Activated T-helper 17 cell treated with anti-CD3 and anti-CD28 coated beads, Interleukin-2, amount 50 U/mL, for 72 hours (primary cell): Measurements from ENCODE around the gene TMEM242. TPM values are rescaled to one million over a fixed set of nuclear protein-coding genes. Genes with fewer than 3 reads are reported as not detected.
A peak's percentile ranks its signal among the peaks of the same experiment; 100 is the strongest.
"Not testable (repeated sequence)": the region's sequence is repeated elsewhere in the genome, so short reads cannot be mapped to it uniquely, and the experiment has no call there.

Experiments
- ATAC-seq: fragments of 150-1000 bp; cut with Tn5 transposase; replicated peaks from 2 replicates; pipeline ENCODE4 v1.10.0; 2021; ENCODE audit warnings: mild to moderate bottlenecking, moderate library complexity
- H3K27ac Mint-ChIP-seq: one replicate; pipeline ENCODE4 v1.8.0; 2022; ENCODE audit warnings: mixed read lengths
- H3K27me3 Mint-ChIP-seq: one replicate; pipeline ENCODE4 v1.8.0; 2022; ENCODE audit warnings: mixed read lengths
- H3K36me3 Mint-ChIP-seq: one replicate; pipeline ENCODE4 v1.8.0; 2022; ENCODE audit warnings: low read depth, mild to moderate bottlenecking, mixed read lengths
- H3K4me1 Mint-ChIP-seq: one replicate; pipeline ENCODE4 v1.8.0; 2022; ENCODE audit warnings: mixed read lengths
- H3K4me3 Mint-ChIP-seq: one replicate; pipeline ENCODE4 v1.8.0; 2022; ENCODE audit warnings: mild to moderate bottlenecking, mixed read lengths
- H3K9me3 Mint-ChIP-seq: one replicate; pipeline ENCODE4 v1.8.0; 2022; ENCODE audit warnings: mixed read lengths
- total RNA-seq, 2 donors: library from RNA; stranded (reverse); gene quantifications; one replicate each; pipeline ENCODE4 v1.2.3, GENCODE V29; 2022

Gene TMEM242
- 1 to 10 TPM; 5.1 to 6.2 TPM for total RNA-seq

DNA sequence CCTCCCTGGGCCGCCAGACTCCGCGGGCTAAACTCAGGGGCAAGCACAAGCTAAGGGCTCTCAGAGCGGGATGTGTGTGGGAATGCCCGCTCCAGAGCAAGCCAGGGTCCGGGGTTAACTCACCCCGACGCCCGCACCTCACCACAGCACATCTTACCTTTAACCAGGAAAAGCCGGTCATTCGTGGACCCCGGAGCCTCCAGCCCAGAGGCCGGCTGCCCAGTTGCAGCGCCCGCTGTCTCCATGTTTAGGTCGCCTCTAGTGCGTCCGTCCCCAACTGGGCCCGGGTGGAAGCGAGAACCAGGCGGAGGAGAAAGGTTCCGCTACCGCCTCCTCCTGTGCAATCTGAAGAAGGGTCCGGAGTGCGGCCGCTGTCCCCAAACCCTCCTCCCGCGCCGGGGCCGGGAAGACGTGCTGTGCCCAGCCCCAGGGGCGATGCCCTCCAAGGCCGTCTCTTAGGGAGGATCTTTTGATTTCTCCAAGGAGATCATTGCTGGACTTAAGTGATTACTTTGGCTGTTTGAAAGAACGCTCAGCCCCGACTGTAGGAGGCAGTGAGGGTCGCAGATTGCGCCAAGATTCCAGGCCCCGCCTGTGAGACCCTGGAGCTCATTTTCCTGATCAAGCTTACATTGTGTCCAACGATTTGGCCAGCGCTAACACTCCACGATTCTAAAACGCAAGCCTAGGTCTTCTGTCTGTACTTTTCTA lies at the start of gene TMEM242:
Gene TMEM242, minus strand, starts transcription at position 265 of the 711 bp plus-strand sequence. Its CDS starts 20 bp downstream, at position 245.
- Mint-ChIP-seq H3K4me1 (peaks cover 16% of the 10 kb centered on the region), H3K4me3 (peak within 1 kb of the TSS; percentile 90), H3K36me3 (peaks cover 14% of the 10 kb centered on the region), H3K27me3 (peaks cover 16% of the 10 kb centered on the region), H3K9me3 (no peaks in the 10 kb centered on the region), H3K27ac (peak within 1 kb of the TSS; percentile 90)
- ATAC-seq = peak; percentile 90

- Mint-ChIP-seq H3K36me3 (no peaks in the 10 kb centered on the region), H3K27ac (no peak overlapping the region), H3K27me3 (peaks cover 12% of the 10 kb centered on the region), H3K4me1 (peaks cover 22% of the 10 kb centered on the region), H3K9me3 (no peaks in the 10 kb centered on the region), H3K4me3 (no peak overlapping the region)
- ATAC-seq = no peak
These were observed 49.4 kb upstream of the TMEM242 start for GRCh38 chr6:157372501-157373280.

GRCh38 chr6:157370755-157371154 lies 47.4 kb upstream of the TMEM242 start:
- Mint-ChIP-seq H3K36me3 (no peaks in the 10 kb centered on the region), H3K27ac (no peak overlapping the region), H3K27me3 (peaks cover 17% of the 10 kb centered on the region), H3K4me3 (no peak overlapping the region), H3K9me3 (no peaks in the 10 kb centered on the region), H3K4me1 (peaks cover 16% of the 10 kb centered on the region)
- ATAC-seq = no peak

- no peaks in the 10 kb centered on the region for H3K9me3 Mint-ChIP-seq
- peak; percentile 72 for ATAC-seq
- peaks cover 23% of the 10 kb centered on the region for H3K27me3 Mint-ChIP-seq
- no peak overlapping the region for H3K4me3 Mint-ChIP-seq
- H3K27ac Mint-ChIP-seq = no peak overlapping the region
- H3K36me3 Mint-ChIP-seq = no peaks in the 10 kb centered on the region
- H3K4me1 Mint-ChIP-seq = peaks cover 16% of the 10 kb centered on the region
These were observed 45.2 kb upstream of the TMEM242 start for GRCh38 chr6:157368359-157369049.

DNA sequence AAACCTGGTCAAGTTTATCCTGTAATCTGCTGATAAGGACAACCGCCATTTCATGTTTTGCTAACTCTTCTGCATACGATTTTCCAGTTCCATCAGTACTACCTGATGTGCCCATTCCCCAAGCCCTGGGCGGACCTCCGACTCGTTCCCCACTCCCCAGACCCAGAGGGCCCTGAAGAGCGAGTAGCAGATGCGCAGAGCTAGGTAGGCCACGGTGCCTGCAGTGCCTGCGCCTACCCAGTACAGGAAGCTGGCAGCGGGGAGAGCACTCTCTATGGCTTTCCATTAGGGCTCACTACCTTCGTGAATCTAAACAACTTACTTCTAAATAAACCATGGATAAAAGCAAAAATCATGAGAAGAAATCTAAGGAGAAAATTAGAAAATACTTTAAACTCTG lies 43.3 kb upstream of the TMEM242 start:
- peaks cover 16% of the 10 kb centered on the region for H3K4me1 Mint-ChIP-seq
- no peak overlapping the region for H3K27ac Mint-ChIP-seq
- no peaks in the 10 kb centered on the region for H3K36me3 Mint-ChIP-seq
- H3K27me3 Mint-ChIP-seq = peaks cover 29% of the 10 kb centered on the region
- H3K4me3 Mint-ChIP-seq = no peak overlapping the region
- no peaks in the 10 kb centered on the region for H3K9me3 Mint-ChIP-seq
- no peak for ATAC-seq

GRCh38 chr6:157364705-157365104 lies 41.4 kb upstream of the TMEM242 start:
- Mint-ChIP-seq H3K27ac (no peak overlapping the region), H3K4me3 (no peak overlapping the region), H3K27me3 (peaks cover 28% of the 10 kb centered on the region), H3K4me1 (peaks cover 12% of the 10 kb centered on the region), H3K9me3 (no peaks in the 10 kb centered on the region), H3K36me3 (no peaks in the 10 kb centered on the region)
- no peak for ATAC-seq

DNA sequence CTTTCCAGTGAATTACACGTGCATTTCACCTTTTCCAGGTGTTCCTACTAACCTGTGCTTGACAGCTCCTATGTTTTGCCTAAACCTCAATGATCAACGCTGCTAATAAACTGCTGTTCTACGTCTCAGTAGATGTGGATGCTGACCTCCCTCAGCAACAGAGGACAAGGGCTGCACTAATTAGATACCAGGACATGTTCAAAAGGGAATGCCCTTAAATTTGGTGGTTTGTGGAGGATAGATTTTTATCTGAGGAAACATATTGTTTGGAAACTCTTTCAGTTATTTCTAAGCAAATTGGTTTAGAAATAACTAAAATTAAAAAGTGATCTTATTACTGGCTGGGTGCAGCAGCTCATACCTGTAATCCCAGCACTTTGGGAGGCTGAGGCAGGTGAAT lies 38.6 kb upstream of the TMEM242 start:
- Mint-ChIP-seq H3K4me1 (no peaks in the 10 kb centered on the region), H3K4me3 (no peak overlapping the region), H3K36me3 (no peaks in the 10 kb centered on the region), H3K27me3 (peaks cover 34% of the 10 kb centered on the region), H3K9me3 (no peaks in the 10 kb centered on the region), H3K27ac (no peak overlapping the region)
- ATAC-seq = no peak

DNA sequence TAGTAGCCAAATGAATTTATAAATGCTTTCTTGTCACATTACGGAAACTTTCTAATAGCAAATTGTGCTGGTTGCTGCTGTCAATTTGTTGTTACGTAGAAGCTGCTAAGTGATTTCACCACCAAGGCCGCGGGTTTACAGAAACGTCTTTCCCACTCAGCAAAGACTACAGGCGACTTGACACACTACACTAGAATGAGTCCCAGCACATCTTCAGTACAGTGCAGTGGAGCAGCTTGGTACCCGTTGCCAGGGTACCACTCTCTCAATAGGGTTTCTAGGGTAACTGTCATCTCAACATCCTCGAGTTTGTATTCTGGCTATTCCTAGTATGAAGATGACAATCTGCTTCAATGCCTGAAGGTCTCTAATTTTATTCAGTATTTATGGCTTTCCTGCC lies 35.0 kb upstream of the TMEM242 start:
- Mint-ChIP-seq H3K4me1 (no peaks in the 10 kb centered on the region), H3K27me3 (peaks cover 33% of the 10 kb centered on the region), H3K4me3 (no peak overlapping the region), H3K27ac (no peak overlapping the region), H3K9me3 (no peaks in the 10 kb centered on the region), H3K36me3 (no peaks in the 10 kb centered on the region)
- no peak for ATAC-seq

GRCh38 chr6:157346373-157346772 lies 23.1 kb upstream of the TMEM242 start:
- Mint-ChIP-seq H3K9me3 (peaks cover 4% of the 10 kb centered on the region), H3K27me3 (peaks cover 29% of the 10 kb centered on the region), H3K36me3 (no peaks in the 10 kb centered on the region), H3K4me1 (no peaks in the 10 kb centered on the region), H3K27ac (no peak overlapping the region), H3K4me3 (no peak overlapping the region)
- no peak for ATAC-seq

- peaks cover 30% of the 10 kb centered on the region for H3K27me3 Mint-ChIP-seq
- no peaks in the 10 kb centered on the region for H3K4me1 Mint-ChIP-seq
- no peaks in the 10 kb centered on the region for H3K36me3 Mint-ChIP-seq
- no peak for ATAC-seq
- H3K4me3 Mint-ChIP-seq = no peak overlapping the region
- H3K9me3 Mint-ChIP-seq = peaks cover 4% of the 10 kb centered on the region
- no peak overlapping the region for H3K27ac Mint-ChIP-seq
These were observed 20.4 kb upstream of the TMEM242 start for GRCh38 chr6:157343732-157344131.

DNA sequence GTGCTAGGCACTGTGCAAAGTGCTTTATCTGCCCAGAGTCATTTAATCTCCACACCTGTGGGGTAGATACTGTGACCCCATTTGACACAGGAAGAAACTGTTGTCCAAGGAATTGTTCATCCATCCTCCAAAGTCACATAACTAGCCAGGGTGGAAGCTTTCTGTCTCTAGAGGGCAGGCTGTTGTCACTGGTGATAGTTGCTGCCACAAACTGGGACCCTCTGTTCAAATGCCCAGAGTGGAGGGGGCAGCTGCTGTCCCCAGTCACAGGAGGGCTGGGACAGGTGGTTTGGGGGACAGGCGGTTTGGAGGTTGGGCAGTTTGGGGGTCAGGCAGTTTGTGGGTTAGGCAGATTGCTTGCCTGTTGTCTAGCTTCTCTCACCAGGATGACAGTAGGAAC lies 16.1 kb upstream of the TMEM242 start:
- ATAC-seq = no peak
- Mint-ChIP-seq H3K4me1 (no peaks in the 10 kb centered on the region), H3K27me3 (peaks cover 26% of the 10 kb centered on the region), H3K36me3 (no peaks in the 10 kb centered on the region), H3K9me3 (no peaks in the 10 kb centered on the region), H3K27ac (no peak overlapping the region), H3K4me3 (no peak overlapping the region)

DNA sequence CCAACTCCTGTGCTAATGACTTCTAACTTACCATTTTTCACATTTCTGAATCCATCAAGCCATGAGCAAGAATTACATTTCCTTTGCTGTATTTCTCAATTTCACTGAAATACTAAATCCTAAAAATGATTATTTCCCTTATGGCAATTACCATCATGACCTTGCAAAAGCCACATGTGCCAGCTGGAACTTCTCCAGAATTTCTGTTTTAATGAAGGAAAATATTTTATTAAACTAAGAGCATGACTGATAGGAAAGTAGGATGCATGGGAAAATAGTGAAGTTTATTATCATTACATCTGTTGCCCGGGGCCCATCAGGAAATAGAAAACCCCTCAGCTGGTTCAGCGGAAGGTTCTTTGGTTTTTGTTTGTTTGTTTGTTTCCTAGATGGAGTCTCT lies 14.4 kb upstream of the TMEM242 start:
- Mint-ChIP-seq H3K4me3 (no peak overlapping the region), H3K27ac (no peak overlapping the region), H3K4me1 (no peaks in the 10 kb centered on the region), H3K36me3 (no peaks in the 10 kb centered on the region), H3K27me3 (peaks cover 34% of the 10 kb centered on the region), H3K9me3 (no peaks in the 10 kb centered on the region)
- ATAC-seq = no peak

GRCh38 chr6:157337276-157337675 lies 14.0 kb upstream of the TMEM242 start:
- not testable (repeated sequence) for H3K4me3 Mint-ChIP-seq, H3K9me3 Mint-ChIP-seq, H3K27ac Mint-ChIP-seq, H3K36me3 Mint-ChIP-seq, H3K4me1 Mint-ChIP-seq, ATAC-seq
- peaks cover 36% of the 10 kb centered on the region for H3K27me3 Mint-ChIP-seq

DNA sequence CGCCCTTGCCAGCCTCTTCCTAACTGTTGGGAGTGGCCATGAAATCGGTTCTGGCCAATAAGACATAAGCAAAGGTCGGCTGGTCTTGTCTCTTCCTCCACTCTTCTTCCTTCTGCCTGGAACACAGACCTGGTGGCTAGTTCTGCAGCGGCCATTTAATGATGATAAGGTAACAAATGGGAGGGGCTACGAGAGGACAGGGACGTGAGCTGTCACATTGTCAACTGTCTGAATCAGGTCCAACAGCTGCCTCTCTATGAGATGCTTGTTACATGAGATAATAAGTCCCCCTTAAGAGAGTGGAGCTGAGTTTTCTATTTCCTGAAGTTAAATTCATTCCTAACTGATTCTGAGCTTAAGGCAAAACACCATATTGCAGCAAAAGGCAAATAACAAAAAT lies 12.5 kb upstream of the TMEM242 start:
- H3K27me3 Mint-ChIP-seq = peaks cover 36% of the 10 kb centered on the region
- ATAC-seq = no peak
- no peaks in the 10 kb centered on the region for H3K4me1 Mint-ChIP-seq
- H3K9me3 Mint-ChIP-seq = no peaks in the 10 kb centered on the region
- H3K4me3 Mint-ChIP-seq = no peak overlapping the region
- no peak overlapping the region for H3K27ac Mint-ChIP-seq
- H3K36me3 Mint-ChIP-seq = no peaks in the 10 kb centered on the region

GRCh38 chr6:157333956-157334355 lies 10.6 kb upstream of the TMEM242 start:
- no peaks in the 10 kb centered on the region for H3K36me3 Mint-ChIP-seq
- peaks cover 43% of the 10 kb centered on the region for H3K27me3 Mint-ChIP-seq
- H3K4me3 Mint-ChIP-seq = no peak overlapping the region
- H3K4me1 Mint-ChIP-seq = no peaks in the 10 kb centered on the region
- no peaks in the 10 kb centered on the region for H3K9me3 Mint-ChIP-seq
- no peak overlapping the region for H3K27ac Mint-ChIP-seq
- no peak for ATAC-seq
